CD4-positive, alpha-beta T cell (primary cell): ENCODE data around the gene DMTF1. TPM values are rescaled to one million over a fixed set of nuclear protein-coding genes. Genes with fewer than 3 reads are reported as not detected.

Experiments used
- ATAC-seq: fragments of 200-7000 bp; cut with Tn5 transposase; one replicate; pipeline ENCODE4 v1.10.0; 2022; ENCODE audit warnings: mild to moderate bottlenecking; ENCODE audit not compliant: poor library complexity
- CTCF ChIA-PET: fragments of 350-600 bp; sonication (Branson Sonifier 250); formaldehyde crosslinking; loops from one replicate; lab custom pipeline; 2021; ENCODE audit warnings: antibody characterized with exemption, inconsistent platforms; lab: Charles Lee
- POLR2A ChIA-PET: fragments of 350-600 bp; sonication (Branson Sonifier 250); formaldehyde crosslinking; loops from one replicate; lab custom pipeline; 2021; ENCODE audit warnings: antibody characterized with exemption, inconsistent platforms; lab: Charles Lee
- DNase-seq, 14 experiments: peaks; one replicate each; pipeline ENCODE4 v3.0.0-alpha.2; 2013 to 2020; ENCODE audit warnings: mixed read lengths in 2 of 14
- H3K27ac ChIP-seq, 2 donors: one replicate each; pipeline versions ENCODE4 v1.5.1 to v1.7.0; 2013; ENCODE audit warnings: low read length in 2 of 2, low read depth in 1 of 2, mild to moderate bottlenecking in 1 of 2
- H3K27me3 ChIP-seq, 2 experiments: 1 replicate in 1 of 2; 2 replicates in 1 of 2; pipeline versions ENCODE4 v1.6.1 to v1.7.0; 2013; ENCODE audit warnings: low read length in 2 of 2, control low read depth in 1 of 2, mild to moderate bottlenecking in 1 of 2, moderate library complexity in 1 of 2; ENCODE audit not compliant: insufficient read depth in 2 of 2, control insufficient read depth in 1 of 2
- H3K36me3 ChIP-seq: one replicate; pipeline ENCODE4 v1.6.1; 2013; ENCODE audit warnings: low read length, control low read depth; ENCODE audit not compliant: insufficient read depth
- H3K4me1 ChIP-seq: one replicate; pipeline ENCODE4 v1.6.1; 2013; ENCODE audit warnings: low read length, control low read depth; ENCODE audit not compliant: insufficient read depth
- H3K4me3 ChIP-seq: one replicate; pipeline ENCODE4 v1.5.1; 2013; ENCODE audit warnings: mild to moderate bottlenecking, low read length, moderate library complexity
- H3K9me3 ChIP-seq, 2 experiments: 1 replicate in 1 of 2; 2 replicates in 1 of 2; pipeline versions ENCODE4 v1.6.1 to v1.7.0; 2013; ENCODE audit warnings: low read length in 2 of 2, mild to moderate bottlenecking in 2 of 2, control low read depth in 1 of 2, moderate library complexity in 1 of 2; ENCODE audit not compliant: control insufficient read depth in 1 of 2, insufficient read depth in 1 of 2
- H3K27ac Mint-ChIP-seq: one replicate; pipeline ENCODE4 v1.8.0; 2020; ENCODE audit warnings: mixed read lengths
- H3K27me3 Mint-ChIP-seq: one replicate; pipeline ENCODE4 v1.8.0; 2021; ENCODE audit warnings: mixed read lengths
- H3K36me3 Mint-ChIP-seq: one replicate; pipeline ENCODE4 v1.8.0; 2021; ENCODE audit warnings: low read depth, mixed read lengths
- H3K4me1 Mint-ChIP-seq: one replicate; pipeline ENCODE4 v1.8.0; 2021; ENCODE audit warnings: low read depth, mixed read lengths
- H3K4me3 Mint-ChIP-seq: one replicate; pipeline ENCODE4 v1.8.0; 2020; ENCODE audit warnings: mild to moderate bottlenecking, mixed read lengths
- H3K9me3 Mint-ChIP-seq: one replicate; pipeline ENCODE4 v1.8.0; 2020; ENCODE audit warnings: mixed read lengths
- CTCF ChIP-seq: fragments of 200-600 bp; IDR thresholded peaks from one replicate; pipeline ENCODE4 v1.8.0; 2022; ENCODE audit warnings: antibody characterized with exemption, mild to moderate bottlenecking
- intact Hi-C, 2 experiments: fragments of 100-400 bp; cut with DNase I in 1 of 2; cut with micrococcal nuclease in 1 of 2; formaldehyde crosslinking; loops; one replicate each; pipeline versions ENCODE4 v1.15.1 to v1.9.0; 2023 to 2025; cut with DNase I, micrococcal nuclease
- total RNA-seq, 174 experiments: library from RNA in 2 of 174; stranded (reverse) in 2 of 174; gene quantifications; one replicate each; pipeline ENCODE4 v1.2.3 and lab custom pipeline; 2021 to 2026

Gene DMTF1
- total RNA-seq, 2 experiments from 2014 or later = 114 to 115 TPM

- Mint-ChIP-seq H3K9me3 (no peaks in the 10 kb centered on the region), H3K36me3 (peaks cover 51% of the 10 kb centered on the region), H3K27me3 (no peaks in the 10 kb centered on the region), H3K4me3 (peak overlapping the region; percentile 90), H3K27ac (peak overlapping the region; percentile 81), H3K4me1 (peaks cover 92% of the 10 kb centered on the region)
- Histone ChIP-seq H3K27ac (peak overlapping the region; percentile 22 to 66), H3K4me3 (peak overlapping the region; percentile 34), H3K36me3 (peaks cover 23% of the 10 kb centered on the region), H3K27me3 (no peaks in the 10 kb centered on the region), H3K9me3 (no peaks in the 10 kb centered on the region), H3K4me1 (peaks cover 95% of the 10 kb centered on the region)
- peak in 1 of 14 experiments; percentile 44 for DNase-seq
- no peak for TF ChIP-seq CTCF
- intact Hi-C loops = loop anchor here in 1 of 2 experiments (10.0 kb wide), 1 partner anchor 662 kb away; the partner anchor contains the start of genes DBF4 and SLC25A40
- ATAC-seq = no peak
- POLR2A ChIA-PET = interaction anchor here (1.0 to 13.2 kb wide), 13 partner anchors 10 to 132 kb away, joined by 3 to 357 read pairs (median 5); partner anchors contain the start of genes CROT and DMTF1
- CTCF ChIA-PET = interaction anchor here (0.9 to 1.2 kb wide), 2 partner anchors 17 to 61 kb away, joined by 3 read pairs; partner anchors contain the start of gene DMTF1
Observed at GRCh38 chr7:87213252-87213651, 61.0 kb downstream of the DMTF1 start.

DNA sequence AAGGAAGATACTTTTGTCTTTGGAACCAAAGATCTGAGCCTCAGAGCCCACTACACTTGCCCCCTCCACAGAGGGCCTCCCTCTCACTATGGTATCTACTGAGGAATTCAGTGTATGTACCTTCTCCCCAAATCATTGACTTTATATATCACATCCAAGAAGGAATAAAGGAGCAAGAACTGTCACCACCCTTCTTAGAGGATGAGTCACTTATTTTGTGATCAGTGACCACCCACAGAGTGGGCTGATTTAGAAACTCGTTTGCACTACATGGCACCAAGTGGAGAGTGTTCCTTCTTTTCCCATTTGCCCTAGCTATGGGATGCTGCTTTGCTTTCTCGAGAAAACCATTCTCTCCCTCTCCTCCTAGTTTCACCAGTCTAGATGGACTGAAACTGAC, 61.6 kb downstream of the DMTF1 start:
- H3K27me3 ChIP-seq = no peaks in the 10 kb centered on the region
- peak overlapping the region; percentile 81 for H3K27ac Mint-ChIP-seq
- ATAC-seq = no peak
- ChIA-PET POLR2A (interaction anchor here (0.7 to 13.2 kb wide), 13 partner anchors 10 to 131 kb away, joined by 3 to 357 read pairs (median 4); partner anchors contain the start of genes CROT and DMTF1), CTCF (interaction anchor here (1.2 kb wide), 1 partner anchor 61 kb away, joined by 3 read pairs; the partner anchor contains the start of gene DMTF1)
- H3K9me3 Mint-ChIP-seq = no peaks in the 10 kb centered on the region
- H3K4me1 ChIP-seq = peaks cover 91% of the 10 kb centered on the region
- no peaks in the 10 kb centered on the region for H3K27me3 Mint-ChIP-seq
- DNase-seq = no peak
- peaks cover 51% of the 10 kb centered on the region for H3K36me3 Mint-ChIP-seq
- no peaks in the 10 kb centered on the region for H3K9me3 ChIP-seq
- H3K36me3 ChIP-seq = peaks cover 19% of the 10 kb centered on the region
- H3K4me3 Mint-ChIP-seq = peak overlapping the region; percentile 90
- H3K4me1 Mint-ChIP-seq = peaks cover 92% of the 10 kb centered on the region
- no peak for TF ChIP-seq CTCF
- no peak overlapping the region for H3K4me3 ChIP-seq
- peak overlapping the region in 1 of 2 donors; percentile 3 for H3K27ac ChIP-seq
- intact Hi-C loops = loop anchor here in 1 of 2 experiments (10.0 kb wide), 1 partner anchor 661 kb away; the partner anchor contains the start of genes DBF4 and SLC25A40

DNA sequence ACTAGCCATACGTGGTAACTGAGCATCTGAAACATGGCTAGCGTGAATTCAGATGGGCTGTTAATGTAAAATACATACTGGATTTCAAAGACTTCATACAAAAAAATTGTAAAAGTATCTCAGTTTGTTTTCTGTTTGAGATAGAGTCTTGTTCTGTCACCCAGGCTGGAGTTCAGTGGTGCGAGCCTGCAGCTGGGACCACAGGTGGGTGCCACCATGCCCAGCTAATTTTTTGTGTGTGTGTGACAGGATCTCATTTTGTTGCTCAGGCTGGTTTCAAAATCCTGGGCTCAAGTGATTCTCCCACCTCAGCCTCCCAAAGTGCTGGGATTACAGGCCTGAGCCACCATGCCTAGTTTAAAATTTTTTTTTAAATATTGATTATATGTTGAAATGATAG, 62.8 kb downstream of the DMTF1 start:
- POLR2A ChIA-PET = interaction anchor here (1.1 to 13.2 kb wide), 4 partner anchors 12 to 61 kb away, joined by 8 to 357 read pairs (median 40); partner anchors contain the start of gene DMTF1
- H3K36me3 Mint-ChIP-seq = peaks cover 54% of the 10 kb centered on the region
- peaks cover 16% of the 10 kb centered on the region for H3K36me3 ChIP-seq
- peak overlapping the region; percentile 81 for H3K27ac Mint-ChIP-seq
- intact Hi-C loops = loop anchor here (5.0 to 10.0 kb wide), 6 partner anchors 33 to 662 kb away; partner anchors contain the start of genes DBF4 (in 2 of the 2), SLC25A40 (in 2 of the 2), CROT (in 1 of the 2) and ELAPOR2 (in 1 of the 2)
- H3K27ac ChIP-seq = peak overlapping the region; percentile 48 to 97
- TF ChIP-seq CTCF = no peak
- no peaks in the 10 kb centered on the region for H3K27me3 ChIP-seq
- no peaks in the 10 kb centered on the region for H3K9me3 ChIP-seq
- DNase-seq (no peak), ATAC-seq (no peak)
- no peak overlapping the region for H3K4me3 ChIP-seq
- peak overlapping the region; percentile 90 for H3K4me3 Mint-ChIP-seq
- no peaks in the 10 kb centered on the region for H3K27me3 Mint-ChIP-seq
- CTCF ChIA-PET = no interaction called here
- H3K4me1 ChIP-seq = peaks cover 79% of the 10 kb centered on the region
- H3K4me1 Mint-ChIP-seq = peaks cover 85% of the 10 kb centered on the region
- H3K9me3 Mint-ChIP-seq = no peaks in the 10 kb centered on the region
